Vagina (tissue), 2 donors: ENCODE results near the gene WDFY2. TPM values are rescaled to one million over a fixed set of nuclear protein-coding genes. Genes with fewer than 3 reads are reported as not detected.

Source experiments
- DNase-seq, 2 donors: peaks; one replicate each; pipeline ENCODE4 v3.0.0-alpha.2; 2017; ENCODE audit errors: extremely low spot score in 2 of 2
- H3K27ac ChIP-seq: fragments of 200-600 bp; sonication (generic); one replicate; pipeline ENCODE4 v1.5.1; 2019
- H3K27me3 ChIP-seq: fragments of 200-600 bp; sonication (generic); one replicate; pipeline ENCODE4 v1.5.1; 2019
- H3K36me3 ChIP-seq, 2 donors: fragments of 200-600 bp; sonication (generic); one replicate each; pipeline ENCODE4 v1.5.1; 2017 to 2019
- H3K4me1 ChIP-seq: fragments of 200-600 bp; sonication (generic); one replicate; pipeline ENCODE4 v1.5.1; 2019
- H3K4me3 ChIP-seq, 2 donors: fragments of 200-600 bp; sonication (generic); 1 replicate in 1 of 2; 2 replicates in 1 of 2; pipeline ENCODE4 v1.5.1; 2016 to 2019
- H3K9me3 ChIP-seq: fragments of 200-600 bp; sonication (generic); one replicate; pipeline ENCODE4 v1.5.1; 2019
- POLR2A ChIP-seq, 2 donors: fragments of 450-650 bp; IDR thresholded peaks; one replicate each; pipeline ENCODE4 v1.6.1; 2017; ENCODE audit warnings: antibody characterized with exemption in 2 of 2, mild to moderate bottlenecking in 2 of 2, moderate library complexity in 2 of 2
- POLR2AphosphoS5 ChIP-seq, 2 donors: sonication (generic); formaldehyde crosslinking; IDR thresholded peaks; one replicate each; pipeline ENCODE4 v1.9.0; 2017; ENCODE audit warnings: antibody characterized with exemption in 2 of 2, mild to moderate bottlenecking in 2 of 2, low read depth in 1 of 2; ENCODE audit not compliant: insufficient read depth in 1 of 2
- intact Hi-C: fragments of 100-400 bp; cut with DNase I; formaldehyde crosslinking; loops from one replicate; pipeline ENCODE4 v1.15.1; 2023
- total RNA-seq: library from RNA; depleted of rRNA; stranded (reverse); fragments of >200 nt; gene quantifications from one replicate; pipeline ENCODE4 v1.2.3, GENCODE V29; 2016
- TF ChIP-seq, protein P1 (sequence below), 3 experiments: fragments of 450-650 bp in 2 of 3; fragments of 200-600 bp in 1 of 3; sonication (generic) in 1 of 3; IDR thresholded peaks; one replicate each; pipeline ENCODE4 v1.5.1; 2017 to 2019; ENCODE audit warnings: antibody characterized with exemption in 3 of 3, mild to moderate bottlenecking in 2 of 3, moderate library complexity in 2 of 3

Gene WDFY2
- total RNA-seq, 1 donor from 2014 or later: 26.3 TPM

GRCh38 chr13:51697181-51697580 lies 112.9 kb downstream of the WDFY2 start:
- TF ChIP-seq, protein P1, sequence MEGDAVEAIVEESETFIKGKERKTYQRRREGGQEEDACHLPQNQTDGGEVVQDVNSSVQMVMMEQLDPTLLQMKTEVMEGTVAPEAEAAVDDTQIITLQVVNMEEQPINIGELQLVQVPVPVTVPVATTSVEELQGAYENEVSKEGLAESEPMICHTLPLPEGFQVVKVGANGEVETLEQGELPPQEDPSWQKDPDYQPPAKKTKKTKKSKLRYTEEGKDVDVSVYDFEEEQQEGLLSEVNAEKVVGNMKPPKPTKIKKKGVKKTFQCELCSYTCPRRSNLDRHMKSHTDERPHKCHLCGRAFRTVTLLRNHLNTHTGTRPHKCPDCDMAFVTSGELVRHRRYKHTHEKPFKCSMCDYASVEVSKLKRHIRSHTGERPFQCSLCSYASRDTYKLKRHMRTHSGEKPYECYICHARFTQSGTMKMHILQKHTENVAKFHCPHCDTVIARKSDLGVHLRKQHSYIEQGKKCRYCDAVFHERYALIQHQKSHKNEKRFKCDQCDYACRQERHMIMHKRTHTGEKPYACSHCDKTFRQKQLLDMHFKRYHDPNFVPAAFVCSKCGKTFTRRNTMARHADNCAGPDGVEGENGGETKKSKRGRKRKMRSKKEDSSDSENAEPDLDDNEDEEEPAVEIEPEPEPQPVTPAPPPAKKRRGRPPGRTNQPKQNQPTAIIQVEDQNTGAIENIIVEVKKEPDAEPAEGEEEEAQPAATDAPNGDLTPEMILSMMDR (IDR thresholded peaks at IDR 0.05): no peak
- no peak for TF ChIP-seq POLR2AphosphoS5 (IDR thresholded peaks at IDR 0.05; ENCODE audit: insufficient read depth in 1 of 2, low read depth in 1 of 2)
- no peak for TF ChIP-seq POLR2A (IDR thresholded peaks at IDR 0.05)
- Histone ChIP-seq H3K27me3 (no peaks in the 10 kb centered on the region), H3K4me1 (no peaks in the 10 kb centered on the region), H3K4me3 (no peak overlapping the region), H3K36me3 (no peaks in the 10 kb centered on the region), H3K27ac (no peak overlapping the region), H3K9me3 (no peaks in the 10 kb centered on the region)
- intact Hi-C loops: no loop called here
- no peak for DNase-seq

DNA sequence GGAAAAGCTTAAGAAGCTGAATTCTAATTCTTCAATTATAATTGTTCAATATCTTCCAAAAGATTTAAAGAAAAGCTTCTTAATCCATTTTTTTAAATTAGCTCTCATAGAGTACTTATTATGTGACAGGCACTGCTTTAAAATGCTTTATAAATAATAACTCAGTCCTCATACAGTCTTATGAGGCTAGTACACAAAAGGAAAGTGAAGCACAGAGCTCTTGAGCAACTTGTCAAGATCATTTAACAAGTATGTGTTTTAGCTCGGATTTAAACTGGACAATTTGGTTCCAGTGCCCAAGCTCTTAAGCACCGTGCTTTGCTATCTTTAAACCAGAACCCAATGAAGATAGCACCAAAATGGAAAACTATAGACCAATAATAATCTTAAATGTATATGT lies 113.6 kb downstream of the WDFY2 start:
- Histone ChIP-seq H3K27me3 (no peaks in the 10 kb centered on the region), H3K4me1 (no peaks in the 10 kb centered on the region), H3K27ac (no peak overlapping the region), H3K4me3 (no peak overlapping the region), H3K36me3 (no peaks in the 10 kb centered on the region), H3K9me3 (no peaks in the 10 kb centered on the region)
- no peak for TF ChIP-seq POLR2A (IDR thresholded peaks at IDR 0.05)
- TF ChIP-seq POLR2AphosphoS5 (IDR thresholded peaks at IDR 0.05; ENCODE audit: insufficient read depth in 1 of 2, low read depth in 1 of 2): no peak
- TF ChIP-seq, protein P1 (IDR thresholded peaks at IDR 0.05): no peak
- intact Hi-C loops: no loop called here
- DNase-seq: no peak

DNA sequence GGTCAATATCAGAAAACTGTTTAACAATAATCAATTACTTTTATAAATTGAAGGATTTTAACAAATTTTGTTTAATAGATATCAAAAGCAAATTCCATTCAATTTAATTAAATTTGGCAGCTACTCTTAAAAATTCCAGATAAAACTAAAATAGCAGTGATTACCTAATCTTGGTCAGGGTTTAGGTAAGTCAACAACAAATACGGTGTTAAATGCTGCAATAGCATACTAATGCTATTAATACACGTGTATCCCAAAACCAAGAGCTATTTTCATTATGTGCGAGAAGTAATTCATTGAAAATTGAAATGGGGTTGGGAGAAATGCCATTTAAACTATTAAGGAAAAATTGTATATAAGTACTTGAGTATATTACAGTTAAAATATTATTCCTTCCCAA lies 114.1 kb downstream of the WDFY2 start:
- Histone ChIP-seq H3K9me3 (no peaks in the 10 kb centered on the region), H3K4me3 (no peak overlapping the region), H3K4me1 (no peaks in the 10 kb centered on the region), H3K27me3 (no peaks in the 10 kb centered on the region), H3K36me3 (no peaks in the 10 kb centered on the region), H3K27ac (no peak overlapping the region)
- TF ChIP-seq POLR2AphosphoS5 (IDR thresholded peaks at IDR 0.05; ENCODE audit: insufficient read depth in 1 of 2, low read depth in 1 of 2): no peak
- TF ChIP-seq, protein P1 (IDR thresholded peaks at IDR 0.05): no peak
- no peak for TF ChIP-seq POLR2A (IDR thresholded peaks at IDR 0.05)
- intact Hi-C loops: no loop called here
- DNase-seq: no peak

GRCh38 chr13:51704399-51705313 lies 120.4 kb downstream of the WDFY2 start:
- no peaks in the 10 kb centered on the region for H3K36me3 ChIP-seq
- intact Hi-C loops: loop anchor here (10.0 kb wide), 1 partner anchor 800 kb away; no protein-coding TSS in a partner anchor
- no peak for DNase-seq

More at GRCh38 chr13:51704399-51705313, 120.4 kb downstream of the WDFY2 start:
- TF ChIP-seq POLR2A (IDR thresholded peaks at IDR 0.05): no peak
- TF ChIP-seq POLR2AphosphoS5 (IDR thresholded peaks at IDR 0.05; ENCODE audit: insufficient read depth in 1 of 2, low read depth in 1 of 2): no peak
- TF ChIP-seq, protein P1 (IDR thresholded peaks at IDR 0.05): no peak
- Histone ChIP-seq H3K9me3 (no peaks in the 10 kb centered on the region), H3K4me3 (no peak overlapping the region), H3K27me3 (no peaks in the 10 kb centered on the region), H3K4me1 (no peaks in the 10 kb centered on the region), H3K27ac (no peak overlapping the region)
